ENCODE measurements around the gene HAUS7. TPM values are rescaled to one million over a fixed set of nuclear protein-coding genes. Genes with fewer than 3 reads are reported as not detected.

Gene HAUS7
- total RNA-seq, 4 donors from 2014 or later = 7.0 to 34.8 (median 12.4) TPM

- TF ChIP-seq EP300 (IDR thresholded peaks at IDR 0.05; ENCODE audit: low read depth) = no peak
- TF ChIP-seq, protein P1, sequence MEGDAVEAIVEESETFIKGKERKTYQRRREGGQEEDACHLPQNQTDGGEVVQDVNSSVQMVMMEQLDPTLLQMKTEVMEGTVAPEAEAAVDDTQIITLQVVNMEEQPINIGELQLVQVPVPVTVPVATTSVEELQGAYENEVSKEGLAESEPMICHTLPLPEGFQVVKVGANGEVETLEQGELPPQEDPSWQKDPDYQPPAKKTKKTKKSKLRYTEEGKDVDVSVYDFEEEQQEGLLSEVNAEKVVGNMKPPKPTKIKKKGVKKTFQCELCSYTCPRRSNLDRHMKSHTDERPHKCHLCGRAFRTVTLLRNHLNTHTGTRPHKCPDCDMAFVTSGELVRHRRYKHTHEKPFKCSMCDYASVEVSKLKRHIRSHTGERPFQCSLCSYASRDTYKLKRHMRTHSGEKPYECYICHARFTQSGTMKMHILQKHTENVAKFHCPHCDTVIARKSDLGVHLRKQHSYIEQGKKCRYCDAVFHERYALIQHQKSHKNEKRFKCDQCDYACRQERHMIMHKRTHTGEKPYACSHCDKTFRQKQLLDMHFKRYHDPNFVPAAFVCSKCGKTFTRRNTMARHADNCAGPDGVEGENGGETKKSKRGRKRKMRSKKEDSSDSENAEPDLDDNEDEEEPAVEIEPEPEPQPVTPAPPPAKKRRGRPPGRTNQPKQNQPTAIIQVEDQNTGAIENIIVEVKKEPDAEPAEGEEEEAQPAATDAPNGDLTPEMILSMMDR (IDR thresholded peaks at IDR 0.05) = no peak
- TF ChIP-seq POLR2A (IDR thresholded peaks at IDR 0.05) = no peak
- no peak for TF ChIP-seq POLR2AphosphoS5 (IDR thresholded peaks at IDR 0.05)
- in situ Hi-C loops (cut with MboI; ENCODE audit: low pct_ligation_motif_present in 1 of 4, low pct_unique_long_range_greater_than_20kb in 1 of 4, low sequenced_read_pairs in 3 of 4) = no loop called here
- Histone ChIP-seq H3K4me1 (peaks cover 0 to 7% (median 3%) of the 10 kb centered on the region in 4 donors), H3K27me3 (peaks cover 5% of the 10 kb centered on the region), H3K27ac (peak overlapping the region in 1 of 4 donors; percentile 28), H3K36me3 (no peaks in the 10 kb centered on the region), H3K4me3 (peak overlapping the region in 3 of 4 donors; percentile 30 to 56 (median 35)), H3K9me3 (no peaks in the 10 kb centered on the region)
- no peak for DNase-seq
- 65% methylated on average over 10 of the region's 12 CpGs; no CpG with 5 or more reads in 1 of the 2 donors for WGBS, 2 donors (ENCODE audit: low coverage in 1 of 2)
- intact Hi-C loops (cut with DNase I; ENCODE audit: low total_unique reads) = no loop called here
Measured at GRCh38 chrX:153410888-153411254, 59.5 kb downstream of the HAUS7 start.

- intact Hi-C loops (cut with DNase I; ENCODE audit: low total_unique reads) = no loop called here
- Histone ChIP-seq H3K9me3 (no peaks in the 10 kb centered on the region), H3K27me3 (peaks cover 5% of the 10 kb centered on the region), H3K4me1 (peaks cover 0 to 7% (median 3%) of the 10 kb centered on the region in 4 donors), H3K4me3 (no peak overlapping the region), H3K36me3 (no peaks in the 10 kb centered on the region), H3K27ac (no peak overlapping the region)
- 71% methylated on average over 15 of the region's 15 CpGs; no CpG with 5 or more reads in 1 of the 2 donors for WGBS, 2 donors (ENCODE audit: low coverage in 1 of 2)
- TF ChIP-seq POLR2AphosphoS5 (IDR thresholded peaks at IDR 0.05) (no peak), EP300 (IDR thresholded peaks at IDR 0.05; ENCODE audit: low read depth) (no peak), POLR2A (IDR thresholded peaks at IDR 0.05) (no peak)
- TF ChIP-seq, protein P1 (IDR thresholded peaks at IDR 0.05) = no peak
- no peak for DNase-seq
- in situ Hi-C loops (cut with MboI; ENCODE audit: low pct_ligation_motif_present in 1 of 4, low pct_unique_long_range_greater_than_20kb in 1 of 4, low sequenced_read_pairs in 3 of 4) = no loop called here
Measured at GRCh38 chrX:153410373-153410772, 60.0 kb downstream of the HAUS7 start.

DNA sequence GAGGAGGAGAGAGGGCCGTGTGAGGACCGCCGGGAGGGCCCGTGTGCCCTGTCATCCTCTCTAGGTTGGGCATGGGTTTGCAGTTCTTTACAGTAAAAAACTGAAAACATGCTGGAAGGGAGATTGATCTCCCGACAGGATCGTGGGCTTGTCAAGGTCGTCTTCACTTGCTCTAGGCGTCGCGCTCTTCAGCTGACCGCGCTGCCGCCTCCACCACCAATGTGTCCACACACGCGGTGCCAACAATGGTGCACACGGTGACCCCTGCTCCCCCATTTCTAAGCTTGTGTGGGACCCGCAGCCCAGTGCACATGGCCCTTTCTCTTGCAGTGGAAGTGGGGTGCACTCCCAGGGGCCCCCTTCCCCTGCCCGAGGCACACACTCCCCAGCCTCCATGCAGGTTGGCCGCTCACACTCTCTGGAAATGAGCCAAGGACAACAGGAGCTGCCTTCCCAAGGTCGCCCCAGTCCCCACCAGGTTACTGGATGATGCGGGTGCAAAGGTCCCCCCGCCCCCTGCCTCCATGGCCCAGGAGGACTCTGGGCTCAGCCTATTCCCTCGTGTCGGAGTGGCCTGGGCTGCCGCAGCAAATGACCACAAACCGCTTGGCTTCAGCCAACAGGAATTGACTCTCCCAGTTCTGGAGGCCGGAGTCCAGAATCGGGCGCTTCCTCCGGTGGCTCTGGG, 60.8 kb downstream of the HAUS7 start:
- in situ Hi-C loops (cut with MboI; ENCODE audit: low pct_ligation_motif_present in 1 of 4, low pct_unique_long_range_greater_than_20kb in 1 of 4, low sequenced_read_pairs in 3 of 4) (no loop called here), intact Hi-C loops (cut with DNase I; ENCODE audit: low total_unique reads) (no loop called here)
- Histone ChIP-seq H3K9me3 (no peaks in the 10 kb centered on the region), H3K4me3 (no peak overlapping the region), H3K4me1 (peaks cover 0 to 7% (median 3%) of the 10 kb centered on the region in 4 donors), H3K27me3 (peaks cover 5% of the 10 kb centered on the region), H3K36me3 (no peaks in the 10 kb centered on the region), H3K27ac (no peak overlapping the region)
- WGBS, 2 donors (ENCODE audit: low coverage in 1 of 2) = 91% methylated on average over 28 of the region's 30 CpGs; no CpG with 5 or more reads in 1 of the 2 donors
- DNase-seq = no peak
- TF ChIP-seq POLR2AphosphoS5 (IDR thresholded peaks at IDR 0.05) = no peak
- TF ChIP-seq EP300 (IDR thresholded peaks at IDR 0.05; ENCODE audit: low read depth) = no peak
- no peak for TF ChIP-seq POLR2A (IDR thresholded peaks at IDR 0.05)
- TF ChIP-seq, protein P1 (IDR thresholded peaks at IDR 0.05) = no peak

DNA sequence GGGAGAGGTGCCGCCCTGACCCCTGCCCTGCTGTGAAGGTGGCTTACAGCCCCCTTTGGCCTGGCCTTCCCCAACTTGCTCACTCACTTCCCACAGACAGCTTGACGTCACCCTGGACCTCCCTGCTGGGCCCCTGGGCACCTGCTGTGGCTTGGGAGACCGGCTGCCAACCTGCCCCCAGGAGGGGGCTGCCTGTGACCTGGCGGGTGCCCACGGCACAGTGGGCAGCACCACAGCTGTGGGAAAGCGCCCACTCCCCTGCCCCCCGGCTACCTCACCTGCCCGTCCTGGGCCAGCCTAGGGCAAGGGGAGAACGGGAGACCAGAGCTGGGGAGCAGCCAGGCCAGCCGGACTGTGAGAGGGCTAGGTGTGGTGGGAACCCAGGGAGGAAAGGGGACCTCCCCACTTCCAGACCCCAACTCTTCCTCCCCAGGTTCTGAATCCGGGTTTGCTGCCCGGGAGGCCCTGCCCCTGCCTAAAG, 61.5 kb downstream of the HAUS7 start:
- no peak for TF ChIP-seq EP300 (IDR thresholded peaks at IDR 0.05; ENCODE audit: low read depth)
- TF ChIP-seq, protein P1 (IDR thresholded peaks at IDR 0.05) = no peak
- TF ChIP-seq POLR2A (IDR thresholded peaks at IDR 0.05) = no peak
- TF ChIP-seq POLR2AphosphoS5 (IDR thresholded peaks at IDR 0.05) = no peak
- no peak for DNase-seq
- WGBS, 2 donors (ENCODE audit: low coverage in 1 of 2) = 89% methylated on average over 11 of the region's 12 CpGs; no CpG with 5 or more reads in 1 of the 2 donors
- Histone ChIP-seq H3K36me3 (no peaks in the 10 kb centered on the region), H3K4me3 (no peak overlapping the region), H3K9me3 (no peaks in the 10 kb centered on the region), H3K4me1 (peaks cover 0 to 7% (median 3%) of the 10 kb centered on the region in 4 donors), H3K27ac (no peak overlapping the region), H3K27me3 (peaks cover 5% of the 10 kb centered on the region)
- intact Hi-C loops (cut with DNase I; ENCODE audit: low total_unique reads) (no loop called here), in situ Hi-C loops (cut with MboI; ENCODE audit: low pct_ligation_motif_present in 1 of 4, low pct_unique_long_range_greater_than_20kb in 1 of 4, low sequenced_read_pairs in 3 of 4) (no loop called here)

Measured in transverse colon (tissue), 4 donors.